GM12878 (cell line): ENCODE measurements around the gene CFDP1. TPM values are rescaled to one million over a fixed set of nuclear protein-coding genes. Genes with fewer than 3 reads are reported as not detected.
"Not testable (repeated sequence)": the region's sequence is repeated elsewhere in the genome, so short reads cannot be mapped to it uniquely, and the experiment has no call there.

Experiments used
- ATAC-seq: fragments of 200-7000 bp; cut with Tn5 transposase; 3 replicates; pipeline ENCODE4 v1.9.1; 2020; ENCODE audit warnings: mild to moderate bottlenecking, moderate library complexity
- BruUV-seq: library from RNA; stranded (reverse); fragments of 400-500 nt; replicated peaks from 2 replicates; lab custom pipeline; 2021; lab: Mats Ljungman, UMichigan
- CTCF ChIA-PET: fragments of 300-600 bp; sonication (Branson Sonifier 250); formaldehyde crosslinking; extraction: SDS; loops from one replicate; lab custom pipeline; 2021; ENCODE audit warnings: inconsistent platforms; lab: Yijun Ruan, JAX
- POLR2A ChIA-PET: fragments of 350-600 bp; formaldehyde crosslinking; extraction: SDS; loops from one replicate; lab custom pipeline; 2021; ENCODE audit warnings: inconsistent platforms; lab: Charles Lee
- RAD21 ChIA-PET: fragments of 300-600 bp; sonication (Branson Sonifier 250); formaldehyde crosslinking; loops from one replicate; lab custom pipeline; 2023; ENCODE audit warnings: antibody characterized with exemption; ENCODE audit not compliant: unreplicated experiment; lab: Charles Lee
- SMC1A ChIA-PET: fragments of 300-600 bp; sonication (Branson Sonifier 250); formaldehyde crosslinking; loops from one replicate; lab custom pipeline; 2023; ENCODE audit not compliant: unreplicated experiment, uncharacterized antibody; lab: Charles Lee
- DNase-seq: peaks from one replicate; pipeline ENCODE4 v3.0.0-alpha.2; 2011; ENCODE audit warnings: low read depth, low spot score
- FAIRE-seq: peaks from 3 replicates; lab custom pipeline; 2011; peaks lifted over from hg19 to GRCh38; lab: Jason Lieb, UNC
- H2AFZ ChIP-seq: 2 replicates; pipeline ENCODE4 v1.6.0; 2011; ENCODE audit warnings: low read depth, low read length, control low read depth; ENCODE audit not compliant: control insufficient read depth
- H3K27ac ChIP-seq: 2 replicates; pipeline ENCODE4 v1.5.1; 2011; ENCODE audit warnings: control low read depth; ENCODE audit not compliant: control insufficient read depth, insufficient read depth
- H3K27me3 ChIP-seq, 2 experiments: replicated peaks in 1 of 2; 2 replicates each; pipeline versions ENCODE4 v1.6.0 to v1.6.1; 2011; ENCODE audit warnings: low read length in 1 of 2; ENCODE audit not compliant: control insufficient read depth in 2 of 2, insufficient read depth in 2 of 2
- H3K36me3 ChIP-seq, 2 experiments: 2 replicates each; pipeline ENCODE4 v1.5.1; 2011; ENCODE audit warnings: low read length in 1 of 2; ENCODE audit not compliant: control insufficient read depth in 2 of 2, insufficient read depth in 2 of 2
- H3K4me1 ChIP-seq: 2 replicates; pipeline ENCODE4 v1.6.1; 2011; ENCODE audit warnings: mild to moderate bottlenecking, low read length, moderate library complexity, mixed read lengths; ENCODE audit not compliant: control insufficient read depth, insufficient read depth
- H3K4me2 ChIP-seq: 2 replicates; pipeline ENCODE4 v1.6.0; 2011; ENCODE audit warnings: control low read depth; ENCODE audit not compliant: control insufficient read depth, insufficient read depth
- H3K4me3 ChIP-seq: fragments of 200-600 bp; sonication (generic); 2 replicates; pipeline ENCODE4 v1.5.1; 2016
- H3K79me2 ChIP-seq: 2 replicates; pipeline ENCODE4 v1.6.0; 2011; ENCODE audit warnings: low read length; ENCODE audit not compliant: control insufficient read depth, insufficient read depth
- H3K9ac ChIP-seq: 2 replicates; pipeline ENCODE4 v1.8.0; 2011; ENCODE audit warnings: low read length, control low read depth, mixed read lengths; ENCODE audit not compliant: control insufficient read depth, insufficient read depth
- H3K9me3 ChIP-seq: replicated peaks from 3 replicates; pipeline ENCODE4 v1.5.1; 2011; ENCODE audit warnings: mild to moderate bottlenecking, low read length; ENCODE audit not compliant: control insufficient read depth, insufficient read depth
- H4K20me1 ChIP-seq: 2 replicates; pipeline ENCODE4 v1.6.0; 2011; ENCODE audit not compliant: control insufficient read depth, insufficient read depth
- HDGF ChIP-seq: fragments of 450-650 bp; IDR thresholded peaks from 2 replicates; pipeline ENCODE4 v1.6.1; 2016; ENCODE audit warnings: antibody characterized with exemption
- RAD51 ChIP-seq: fragments of 450-650 bp; IDR thresholded peaks from 2 replicates; pipeline ENCODE4 v1.6.1; 2016; ENCODE audit warnings: moderate library complexity, mild to moderate bottlenecking, inconsistent platforms
- ZBTB40 ChIP-seq: fragments of 450-650 bp; IDR thresholded peaks from 2 replicates; pipeline ENCODE4 v1.6.1; 2016; ENCODE audit warnings: mild to moderate bottlenecking, moderate library complexity, borderline replicate concordance
- WGBS: methylation state at CpG from one replicate; pipeline ENCODE4 v1.1.6; 2016; ENCODE audit warnings: low lambda C conversion rate; ENCODE audit not compliant: insufficient replicate concordance, insufficient coverage; ENCODE audit errors: missing lambda C conversion rate; 5-methylcytosine and 5-hydroxymethylcytosine counted together
- in situ Hi-C: fragments of 300-500 bp; cut with MboI; formaldehyde crosslinking; loops from 9 replicates; pipeline ENCODE4 v1.14.3; 2018; ENCODE audit warnings: mixed read lengths
- intact Hi-C: fragments of 100-400 bp; cut with micrococcal nuclease; formaldehyde crosslinking; loops from one replicate; pipeline ENCODE4 v1.14.2; 2022; ENCODE audit not compliant: unreplicated experiment
- polyA plus RNA-seq, 11 experiments: library from polyadenylated mRNA; depleted of rRNA in 4 of 11; unstranded in 6 of 11; stranded (reverse) in 5 of 11; fragments of >200 nt; fragmentation: Nextera tagmentation in 4 of 11; fragmentation: Illumina TruSeq in 1 of 11; extraction: Ambion mirVana in 4 of 11; extraction: Trizol in 1 of 11; gene quantifications; 1 replicate in 1 of 11; 2 replicates in 10 of 11; pipeline versions ENCODE4 v1.2.1 to v1.2.3, GENCODE V29; 2011 to 2016; ENCODE audit warnings: inconsistent platforms in 2 of 11, missing spikeins in 2 of 11, low read depth in 1 of 11
- total RNA-seq, 4 experiments: library from RNA; depleted of rRNA in 3 of 4; stranded (reverse); fragments of >200 nt in 3 of 4; fragmentation: Illumina TruSeq in 1 of 4; extraction: Trizol in 1 of 4; gene quantifications; 2 replicates each; pipeline versions ENCODE4 v1.2.1 to v1.2.3, GENCODE V29; 2013 to 2021

Gene CFDP1
- total and polyA plus RNA-seq, 10 of the 15 experiments (the other 5 are each of a cell fraction or from before 2014, with no cell fraction given): 22.3 to 64.8 (median 36.7) TPM

GRCh38 chr16:75424105-75424762 lies 9.1 kb downstream of the CFDP1 start:
- SMC1A ChIA-PET: interaction anchor here (0.6 to 0.9 kb wide), 2 partner anchors 67 to 407 kb away, joined by 3 to 4 read pairs; no protein-coding TSS in a partner anchor
- H3K4me2 ChIP-seq, ATAC-seq, in situ Hi-C loops, H4K20me1 ChIP-seq, H3K9ac ChIP-seq, H3K27me3 ChIP-seq, RAD21 ChIA-PET, CTCF ChIA-PET, H3K27ac ChIP-seq, FAIRE-seq, POLR2A ChIA-PET, H3K9me3 ChIP-seq, H3K4me3 ChIP-seq, H3K4me1 ChIP-seq, BruUV-seq, DNase-seq, H3K36me3 ChIP-seq, H2AFZ ChIP-seq: not testable (repeated sequence)
- H3K79me2 ChIP-seq: peaks cover 26% of the 10 kb centered on the region
- WGBS: 93% methylated on average over 17 of the region's 18 CpGs
- intact Hi-C loops: loop anchor here (5.0 kb wide), 1 partner anchor 38 kb away; the partner anchor contains the start of gene TMEM170A

- H3K4me1 ChIP-seq: peaks cover 10% of the 10 kb centered on the region; the same call in 1 of the 2 replicates
- TF ChIP-seq RAD51: no peak
- no peak for TF ChIP-seq HDGF
- TF ChIP-seq ZBTB40: no peak
- no peaks in the 10 kb centered on the region for H3K9me3 ChIP-seq
- no peak overlapping the region for H3K4me3 ChIP-seq
- in situ Hi-C loops: no loop called here
- no peak overlapping the region for H3K4me2 ChIP-seq
- no peaks in the 10 kb centered on the region for H3K27me3 ChIP-seq
- DNase-seq (no peak), ATAC-seq (no peak), FAIRE-seq (no peak)
- ChIA-PET CTCF (no interaction called here), RAD21 (no interaction called here), POLR2A (no interaction called here), SMC1A (interaction anchor here (0.6 to 0.9 kb wide), 2 partner anchors 66 to 407 kb away, joined by 3 to 4 read pairs; no protein-coding TSS in a partner anchor)
- no peaks in the 10 kb centered on the region for H3K36me3 ChIP-seq
- BruUV-seq: no TSS peak
- WGBS: 95% methylated on average over 4 of the region's 4 CpGs
- H3K79me2 ChIP-seq: peaks cover 27% of the 10 kb centered on the region
- H3K27ac ChIP-seq: no peak overlapping the region
- intact Hi-C loops: loop anchor here (5.0 kb wide), 1 partner anchor 39 kb away; the partner anchor contains the start of gene TMEM170A
- H2AFZ ChIP-seq: no peak overlapping the region
- no peak overlapping the region for H3K9ac ChIP-seq
- H4K20me1 ChIP-seq: no peaks in the 10 kb centered on the region
Measured at GRCh38 chr16:75423723-75424104, 9.6 kb downstream of the CFDP1 start.
